ENCODE data around the gene C14orf132.

Gene C14orf132

GRCh38 chr14:96102081-96102856, 63.1 kb downstream of the C14orf132 start:
- DNase-seq (ENCODE audit: low spot score): no peak
- in situ Hi-C loops (cut with MboI; ENCODE audit: low pct_unique_long_range_greater_than_20kb, low sequenced_read_pairs, unreplicated experiment): no loop called here

GRCh38 chr14:96103075-96103474, 63.9 kb downstream of the C14orf132 start:
- no peak for TF ChIP-seq CTCF (IDR thresholded peaks at IDR 0.05; ENCODE audit: extremely low read depth, insufficient read depth, missing control alignments)
- in situ Hi-C loops (cut with MboI; ENCODE audit: low pct_unique_long_range_greater_than_20kb, low sequenced_read_pairs, unreplicated experiment): no loop called here
- DNase-seq (ENCODE audit: low spot score): no peak

More at GRCh38 chr14:96102081-96102856, 63.1 kb downstream of the C14orf132 start:
- no peak for TF ChIP-seq CTCF (IDR thresholded peaks at IDR 0.05; ENCODE audit: extremely low read depth, insufficient read depth, missing control alignments)

- DNase-seq (ENCODE audit: low spot score): no peak
- TF ChIP-seq CTCF (IDR thresholded peaks at IDR 0.05; ENCODE audit: extremely low read depth, insufficient read depth, missing control alignments): no peak
- in situ Hi-C loops (cut with MboI; ENCODE audit: low pct_unique_long_range_greater_than_20kb, low sequenced_read_pairs, unreplicated experiment): no loop called here
Measured at GRCh38 chr14:96103560-96104460, 64.6 kb downstream of the C14orf132 start.

GRCh38 chr14:96104469-96105057, 65.4 kb downstream of the C14orf132 start:
- no peak for TF ChIP-seq CTCF (IDR thresholded peaks at IDR 0.05; ENCODE audit: extremely low read depth, insufficient read depth, missing control alignments)
- peak; percentile 36 for DNase-seq (ENCODE audit: low spot score)
- in situ Hi-C loops (cut with MboI; ENCODE audit: low pct_unique_long_range_greater_than_20kb, low sequenced_read_pairs, unreplicated experiment): no loop called here

DNA sequence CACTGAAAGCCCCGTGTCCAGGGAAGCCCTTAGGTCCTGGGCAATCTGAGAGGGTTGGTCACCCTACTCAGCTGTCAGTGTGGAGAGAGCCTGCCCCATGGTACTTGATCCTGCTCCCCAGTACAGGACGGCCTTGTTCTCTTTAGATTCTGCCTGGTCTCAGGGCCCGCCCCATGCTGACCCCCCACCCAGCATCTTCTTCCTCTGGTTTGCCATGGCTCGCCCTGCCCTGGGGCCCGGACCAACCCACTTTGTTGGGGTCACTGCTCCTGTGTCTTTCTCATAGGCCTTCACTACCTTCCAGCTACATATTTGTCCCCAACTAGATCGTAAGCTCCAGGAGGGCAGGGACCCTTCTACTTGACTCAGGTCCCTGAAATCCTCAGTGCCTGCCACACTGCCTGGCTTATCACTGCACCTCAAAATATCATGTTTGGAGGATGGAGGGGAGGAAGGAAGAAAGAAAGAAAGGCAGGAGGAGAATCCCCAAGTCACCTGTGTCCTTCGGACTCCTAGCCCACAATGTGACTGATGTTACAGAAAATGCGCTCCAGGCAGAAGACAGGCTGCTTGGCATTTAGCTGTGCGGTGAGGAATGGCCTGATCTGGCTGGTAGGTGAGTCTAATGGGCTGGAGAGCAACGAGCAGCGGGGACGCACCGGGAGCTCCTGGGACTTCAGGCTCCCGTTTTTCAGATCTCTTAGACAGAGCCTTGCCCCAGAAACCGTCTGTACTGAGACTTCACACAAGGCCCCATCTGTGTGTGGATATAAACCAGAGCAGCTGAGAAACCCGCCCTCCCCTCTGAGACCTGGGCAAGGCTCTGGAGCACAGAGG, 66.1 kb downstream of the C14orf132 start:
- TF ChIP-seq CTCF (IDR thresholded peaks at IDR 0.05; ENCODE audit: extremely low read depth, insufficient read depth, missing control alignments): no peak
- DNase-seq (ENCODE audit: low spot score): no peak
- in situ Hi-C loops (cut with MboI; ENCODE audit: low pct_unique_long_range_greater_than_20kb, low sequenced_read_pairs, unreplicated experiment): no loop called here

Data from GM13977 (cell line).